Epithelial cell of prostate (primary cell): ENCODE data around the gene SIGLEC5.

ENCODE experiments used
- DNase-seq: peaks from one replicate; pipeline ENCODE4 v3.0.0-alpha.2; 2011; ENCODE audit warnings: low read depth, low spot score
- H3K27ac ChIP-seq: fragments of 450-650 bp; 2 replicates; pipeline ENCODE4 v1.5.1; 2017; ENCODE audit warnings: mild to moderate bottlenecking

The SIGLEC5 gene

GRCh38 chr19:51632126-51632525, 1.9 kb upstream of the SIGLEC5 start:
- DNase-seq, result no peak
- no peak overlapping the region for H3K27ac ChIP-seq

- no peak overlapping the region for H3K27ac ChIP-seq
- no peak for DNase-seq
These were observed 1.9 kb downstream of the SIGLEC5 start for GRCh38 chr19:51628153-51628939.

- DNase-seq, result no peak
- no peak overlapping the region for H3K27ac ChIP-seq
These were observed 2.6 kb downstream of the SIGLEC5 start for GRCh38 chr19:51627491-51628138.

GRCh38 chr19:51626675-51627074, 3.5 kb downstream of the SIGLEC5 start:
- DNase-seq, result no peak

GRCh38 chr19:51621178-51621577, 9.0 kb downstream of the SIGLEC5 start:
- DNase-seq, result no peak
- no peak overlapping the region for H3K27ac ChIP-seq

More at GRCh38 chr19:51626675-51627074, 3.5 kb downstream of the SIGLEC5 start:
- H3K27ac ChIP-seq, result no peak overlapping the region

GRCh38 chr19:51615991-51616390, 14.2 kb downstream of the SIGLEC5 start:
- no peak for DNase-seq
- H3K27ac ChIP-seq, result no peak overlapping the region

- H3K27ac ChIP-seq, result no peak overlapping the region
- DNase-seq, result no peak
These were observed 15.4 kb downstream of the SIGLEC5 start for GRCh38 chr19:51614789-51615188.

GRCh38 chr19:51610576-51610975, 19.6 kb downstream of the SIGLEC5 start:
- no peak overlapping the region for H3K27ac ChIP-seq
- DNase-seq, result no peak

- peak; percentile 33 for DNase-seq
- no peak overlapping the region for H3K27ac ChIP-seq
These were observed 22.2 kb downstream of the SIGLEC5 start for GRCh38 chr19:51607920-51608562.

- H3K27ac ChIP-seq, result no peak overlapping the region
- no peak for DNase-seq
These were observed 23.1 kb downstream of the SIGLEC5 start for GRCh38 chr19:51607077-51607476.

GRCh38 chr19:51602189-51602854, 27.9 kb downstream of the SIGLEC5 start:
- no peak overlapping the region for H3K27ac ChIP-seq
- DNase-seq, result no peak

- no peak overlapping the region for H3K27ac ChIP-seq
- no peak for DNase-seq
These were observed 29.1 kb downstream of the SIGLEC5 start for GRCh38 chr19:51600940-51601580.

- no peak overlapping the region for H3K27ac ChIP-seq
- no peak for DNase-seq
These were observed 31.1 kb downstream of the SIGLEC5 start for GRCh38 chr19:51599084-51599483.

- no peak for DNase-seq
These were observed 31.9 kb downstream of the SIGLEC5 start for GRCh38 chr19:51598159-51598915.

GRCh38 chr19:51595190-51596175, 34.7 kb downstream of the SIGLEC5 start:
- no peak for DNase-seq
- no peak overlapping the region for H3K27ac ChIP-seq

More at GRCh38 chr19:51598159-51598915, 31.9 kb downstream of the SIGLEC5 start:
- no peak overlapping the region for H3K27ac ChIP-seq

GRCh38 chr19:51594774-51595109, 35.5 kb downstream of the SIGLEC5 start:
- H3K27ac ChIP-seq, result no peak overlapping the region
- DNase-seq, result no peak

GRCh38 chr19:51593969-51594773, 36.0 kb downstream of the SIGLEC5 start:
- peak; percentile 87 for DNase-seq
- no peak overlapping the region for H3K27ac ChIP-seq
